HuH-7 (cell line): Measurements from ENCODE around the gene CACNG8.

Experiments
- DNase-seq: peaks from one replicate; pipeline ENCODE4 v3.0.0; 2011; ENCODE audit warnings: low spot score

Gene CACNG8

DNA sequence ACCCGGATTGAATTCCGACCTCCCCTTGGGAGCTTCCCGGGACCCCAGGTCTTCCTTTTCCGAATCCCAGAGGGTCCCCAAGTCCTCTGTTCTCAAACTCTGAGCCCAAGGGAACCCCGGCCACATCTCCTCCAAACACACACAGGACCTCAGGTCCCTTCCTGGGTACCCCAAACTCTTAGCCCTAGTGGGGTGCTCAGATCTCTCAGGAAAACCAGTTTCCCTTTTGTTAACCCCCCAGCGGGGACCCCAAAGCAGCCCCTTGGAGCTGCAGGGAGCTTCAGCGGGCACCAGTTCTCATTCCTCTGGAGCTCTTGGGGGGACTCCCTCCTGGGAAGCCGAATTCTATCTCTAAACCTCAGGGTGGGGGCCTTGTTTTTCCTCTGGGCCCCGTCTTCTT, 29.5 kb downstream of the CACNG8 start:
- no peak for DNase-seq

DNA sequence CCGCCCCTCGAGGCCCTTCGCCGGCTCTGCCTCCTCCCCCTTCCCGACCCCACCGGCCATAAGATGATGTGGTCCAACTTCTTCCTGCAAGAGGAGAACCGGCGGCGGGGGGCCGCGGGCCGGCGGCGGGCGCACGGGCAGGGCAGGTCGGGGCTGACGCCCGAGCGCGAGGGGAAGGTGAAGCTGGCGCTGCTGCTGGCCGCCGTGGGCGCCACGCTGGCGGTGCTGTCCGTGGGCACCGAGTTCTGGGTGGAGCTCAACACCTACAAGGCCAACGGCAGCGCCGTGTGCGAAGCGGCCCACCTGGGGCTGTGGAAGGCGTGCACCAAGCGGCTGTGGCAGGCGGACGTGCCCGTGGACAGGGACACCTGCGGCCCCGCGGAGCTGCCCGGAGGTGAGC, 30.1 kb downstream of the CACNG8 start:
- DNase-seq: no peak

DNA sequence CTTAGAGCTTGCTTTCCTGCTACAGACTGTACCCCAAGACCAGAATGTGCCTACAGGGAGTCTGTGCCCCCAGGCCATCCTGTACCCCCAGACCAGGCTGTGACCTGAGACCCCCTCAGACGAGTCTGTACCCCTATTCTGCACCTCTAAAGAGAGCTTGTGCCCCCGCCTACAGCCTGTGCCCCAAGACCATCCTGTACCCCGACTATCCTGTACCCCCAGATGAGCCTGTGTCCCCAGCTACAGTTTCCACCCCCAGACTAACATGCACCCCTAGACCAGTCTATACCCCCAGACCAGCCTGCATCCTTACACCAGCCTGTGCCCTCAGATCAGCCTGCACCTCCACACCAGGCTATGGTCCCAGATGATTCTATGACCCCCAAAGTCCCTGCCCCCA, 30.7 kb downstream of the CACNG8 start:
- no peak for DNase-seq

DNA sequence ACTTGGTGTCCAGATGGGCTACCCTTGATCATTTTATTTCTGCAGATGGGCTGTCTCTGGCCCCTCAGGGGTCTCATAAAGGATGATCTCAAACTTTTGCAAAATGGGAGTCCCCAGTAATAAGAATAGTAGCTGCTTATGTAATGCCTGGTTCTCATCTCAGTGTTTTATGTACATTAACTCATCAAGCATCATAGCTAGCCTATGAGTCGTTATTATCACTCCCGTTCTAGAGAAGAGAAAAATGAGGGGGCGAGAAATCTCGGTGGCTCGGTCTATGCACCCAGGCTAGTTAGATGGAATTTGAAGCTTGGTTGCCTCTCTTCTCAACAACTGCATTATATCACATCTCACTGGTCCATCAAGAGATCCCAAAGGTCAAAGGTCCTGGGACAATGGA, 32.1 kb downstream of the CACNG8 start:
- no peak for DNase-seq

DNA sequence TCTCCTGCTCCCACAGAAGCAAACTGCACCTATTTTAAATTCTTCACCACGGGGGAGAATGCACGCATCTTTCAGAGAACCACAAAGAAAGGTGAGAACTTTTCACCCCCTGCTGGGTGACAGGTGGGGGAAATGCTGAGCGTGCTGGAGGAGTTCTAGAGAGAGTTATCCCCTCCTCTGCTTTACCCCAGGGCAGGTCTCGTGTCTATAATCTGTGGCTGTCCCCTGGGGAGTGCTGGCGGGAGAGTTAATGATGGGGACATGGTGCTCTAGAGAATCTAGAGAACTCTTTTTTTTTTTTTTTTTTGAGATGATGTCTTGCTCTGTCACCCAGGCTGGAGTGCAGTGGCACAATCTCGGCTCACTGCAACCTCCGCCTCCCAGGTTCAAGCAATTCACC, 35.5 kb downstream of the CACNG8 start:
- no peak for DNase-seq

DNA sequence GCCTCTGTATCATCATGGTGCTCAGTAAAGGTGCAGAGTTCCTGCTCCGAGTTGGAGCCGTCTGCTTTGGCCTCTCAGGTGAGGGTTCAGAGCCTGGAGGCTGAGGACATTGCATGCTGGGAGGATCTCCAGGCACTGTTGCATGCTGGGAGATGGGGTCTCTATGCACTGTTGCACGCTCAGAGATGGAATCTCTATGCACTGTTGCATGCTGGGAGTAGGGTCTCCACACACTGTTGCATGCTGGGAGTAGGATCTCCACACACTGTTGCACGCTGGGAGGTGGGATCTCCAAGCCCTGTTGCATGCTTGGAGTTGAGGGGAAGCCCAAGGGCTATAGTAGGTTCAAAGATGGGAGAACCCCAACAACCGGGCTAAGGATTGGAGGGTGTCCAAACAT, 37.0 kb downstream of the CACNG8 start:
- no peak for DNase-seq

DNA sequence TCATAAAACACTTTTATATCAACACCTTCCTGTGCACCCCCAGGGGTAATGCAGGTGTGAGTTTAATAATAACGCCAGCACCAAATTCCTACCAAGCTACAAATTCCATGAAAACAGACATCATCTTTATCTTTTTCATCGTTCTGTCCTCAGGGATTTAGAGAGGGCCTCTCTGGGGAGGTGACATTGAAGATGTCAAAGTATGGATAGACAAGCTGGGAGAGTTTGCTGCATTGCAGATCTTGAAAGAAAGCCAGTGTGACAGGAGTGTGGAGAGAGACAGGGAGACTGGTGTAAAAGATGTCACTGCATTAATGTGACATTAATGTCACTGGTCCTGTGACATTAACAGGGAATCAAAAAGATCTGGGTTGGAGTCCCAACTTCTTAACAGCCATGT, 38.8 kb downstream of the CACNG8 start:
- no peak for DNase-seq

DNA sequence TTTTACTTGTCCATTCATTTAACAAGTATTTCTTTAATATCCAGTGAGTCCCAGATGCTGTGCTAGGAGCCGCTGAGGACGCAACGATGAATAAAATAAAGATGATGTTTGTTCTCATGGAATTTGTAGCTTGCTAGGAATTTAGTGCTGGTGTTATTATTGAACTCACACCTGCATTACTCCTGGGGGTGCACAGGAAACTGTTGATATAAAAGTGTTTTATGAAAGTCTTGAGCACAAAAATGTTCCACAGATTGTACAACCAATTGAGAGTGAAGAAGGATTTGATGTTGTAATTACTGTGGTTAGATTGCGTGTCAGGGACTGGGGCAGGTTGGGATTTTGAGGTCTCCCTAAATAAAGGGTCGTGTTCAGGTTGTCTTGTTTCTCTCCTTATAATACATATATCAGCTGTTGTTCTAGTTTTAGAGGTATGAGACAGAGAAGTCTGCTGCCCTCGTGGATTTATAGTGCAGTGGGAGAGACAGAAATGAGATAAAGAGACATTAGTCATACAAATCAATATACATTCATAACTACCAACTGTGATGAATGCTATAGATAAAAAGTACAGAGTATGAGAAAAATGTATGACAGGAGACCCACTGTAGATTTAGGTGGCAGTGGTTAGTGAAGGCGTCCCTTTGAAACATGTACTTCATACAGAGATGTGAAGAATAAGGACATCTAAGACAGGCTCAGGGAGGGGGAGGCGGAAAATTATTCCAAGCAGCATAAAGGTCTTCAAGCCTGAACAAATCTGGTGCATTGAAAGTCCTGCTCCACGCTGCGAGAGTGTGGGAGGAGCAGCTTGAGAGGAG, 40.0 kb downstream of the CACNG8 start:
- no peak for DNase-seq

DNA sequence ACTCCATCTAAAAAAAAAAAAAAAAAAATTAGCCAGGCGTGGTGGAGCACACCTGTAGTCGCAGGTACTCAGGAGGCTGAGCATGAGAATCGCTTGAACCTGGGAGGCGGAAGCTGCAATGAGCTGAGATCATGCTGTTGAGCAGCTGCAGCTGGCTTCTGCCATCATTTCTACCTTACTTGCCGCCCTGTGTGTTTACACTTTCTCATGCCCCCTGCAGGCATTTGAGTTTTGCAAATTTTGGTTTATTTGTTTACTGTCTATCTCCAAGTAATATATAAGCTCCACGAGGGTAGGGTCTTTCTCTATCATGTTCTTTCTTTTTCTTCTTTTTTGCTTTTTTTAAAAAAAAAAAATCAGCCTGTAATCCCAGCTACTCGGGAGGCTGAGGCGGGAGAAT, 46.7 kb downstream of the CACNG8 start:
- no peak for DNase-seq

DNA sequence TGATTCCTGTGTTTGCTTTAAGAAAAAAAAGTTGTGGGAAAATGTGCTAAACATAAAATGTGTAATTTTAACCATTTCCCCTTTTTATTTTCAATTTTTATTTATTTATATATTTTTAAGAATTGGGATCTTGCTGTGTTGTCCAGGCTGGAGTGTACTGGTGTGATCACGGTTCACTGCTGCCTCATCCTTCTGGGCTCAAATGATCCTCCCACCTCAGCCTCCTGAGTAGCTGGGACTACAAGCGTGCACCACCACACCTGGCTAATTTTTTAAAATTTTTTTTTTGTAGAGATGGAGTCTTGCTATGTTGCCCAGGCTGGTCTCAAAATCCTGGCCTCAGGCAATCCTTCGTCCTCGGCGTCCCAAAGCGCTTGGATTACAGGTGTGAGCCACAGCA, 47.7 kb downstream of the CACNG8 start:
- DNase-seq: no peak

DNA sequence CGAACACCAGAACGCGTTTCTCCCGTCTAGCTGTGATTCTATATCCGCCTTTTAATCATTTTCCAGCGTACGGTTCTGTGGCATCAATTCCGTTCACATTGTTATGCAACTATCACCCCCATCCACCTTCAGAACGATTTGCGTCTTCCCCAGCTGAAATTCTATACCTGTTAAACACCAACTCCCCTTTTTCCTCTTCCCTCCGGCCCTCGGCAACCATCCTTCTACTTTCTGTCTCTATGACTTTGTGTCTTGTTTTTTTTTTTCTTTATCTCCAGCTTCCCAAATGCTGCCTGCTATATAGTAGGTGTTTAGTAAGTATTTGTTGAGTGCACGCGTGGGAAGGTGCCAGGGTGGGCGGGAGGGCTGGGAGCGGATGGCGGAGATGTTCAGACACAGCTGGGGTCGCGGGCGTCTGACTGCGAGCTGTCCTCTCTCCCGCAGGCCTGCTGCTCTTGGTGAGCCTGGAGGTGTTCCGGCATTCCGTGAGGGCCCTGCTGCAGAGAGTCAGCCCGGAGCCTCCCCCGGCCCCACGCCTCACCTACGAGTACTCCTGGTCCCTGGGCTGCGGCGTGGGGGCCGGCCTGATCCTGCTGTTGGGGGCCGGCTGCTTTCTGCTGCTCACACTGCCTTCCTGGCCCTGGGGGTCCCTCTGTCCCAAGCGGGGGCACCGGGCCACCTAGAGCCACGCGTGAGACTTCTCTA, 48.9 kb downstream of the CACNG8 start:
- DNase-seq: no peak

DNA sequence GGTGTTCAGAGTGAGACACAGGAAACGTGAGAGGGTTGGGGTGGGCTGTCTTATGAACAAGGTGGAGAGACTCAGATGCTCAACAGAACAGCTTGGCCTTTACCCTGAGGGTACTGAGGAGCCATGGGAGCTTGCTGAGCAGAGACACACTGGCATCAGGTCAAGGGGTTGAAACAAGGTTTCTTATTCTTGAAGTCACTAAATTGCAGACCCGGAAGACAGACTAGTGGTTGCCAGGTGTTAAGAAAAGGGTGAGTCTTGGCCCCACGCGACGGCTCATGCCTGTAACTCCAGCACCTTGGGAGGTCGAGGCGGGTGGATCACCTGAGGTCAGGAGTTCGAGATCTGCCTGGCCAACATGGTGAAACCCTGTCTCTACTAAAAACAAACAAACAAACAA, 51.1 kb downstream of the CACNG8 start:
- no peak for DNase-seq

DNA sequence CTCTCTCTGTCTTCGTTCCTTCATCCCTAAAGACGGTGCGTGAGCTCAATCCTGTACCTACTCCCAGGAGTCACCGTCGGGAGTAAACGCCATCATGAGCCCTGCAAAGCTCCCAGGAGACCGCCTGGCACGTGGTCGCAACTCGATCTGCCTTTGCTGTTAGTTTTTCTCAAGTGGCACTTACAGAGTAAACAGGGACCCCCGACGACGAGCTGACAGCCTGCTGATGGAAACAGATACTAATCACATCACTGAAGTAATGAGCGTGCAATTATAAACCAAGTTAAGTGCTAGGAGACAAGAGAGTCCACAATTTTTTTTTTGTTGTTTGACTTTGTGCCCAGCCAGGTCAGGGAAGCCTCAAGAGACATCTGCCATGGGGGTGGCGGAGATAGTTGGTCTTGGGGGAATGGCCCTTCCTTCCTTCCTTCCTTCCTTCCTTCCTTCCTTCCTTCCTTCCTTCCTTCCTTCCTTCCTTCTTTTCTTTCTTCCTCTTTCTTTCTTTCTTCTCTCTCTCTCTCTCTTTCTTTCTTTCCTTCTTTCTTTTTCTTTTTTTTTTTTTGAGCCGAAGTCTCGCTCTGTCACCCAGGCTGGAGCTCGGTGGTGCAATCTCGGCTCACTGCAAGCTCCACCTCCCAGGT, 52.3 kb downstream of the CACNG8 start:
- DNase-seq: no peak

DNA sequence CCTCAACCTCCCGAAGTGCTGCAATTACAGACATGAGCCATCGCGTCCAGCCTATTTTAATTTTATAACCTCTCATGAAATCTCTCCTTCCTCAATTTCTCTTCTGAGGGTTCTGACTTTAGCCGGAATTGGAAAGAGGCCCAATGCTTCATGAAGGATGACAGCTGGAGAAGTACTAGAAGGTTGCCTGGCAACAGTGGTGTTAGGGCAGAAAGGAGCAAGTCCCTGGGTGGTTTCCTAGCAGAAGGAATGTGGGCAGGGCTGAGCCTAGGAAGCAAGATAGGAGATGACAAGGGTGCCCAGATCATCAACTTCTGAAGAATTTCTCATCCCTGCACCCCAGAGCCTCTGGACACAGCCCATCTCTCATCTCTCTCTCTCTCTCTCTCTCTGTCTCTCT, 54.5 kb downstream of the CACNG8 start:
- DNase-seq: no peak

DNA sequence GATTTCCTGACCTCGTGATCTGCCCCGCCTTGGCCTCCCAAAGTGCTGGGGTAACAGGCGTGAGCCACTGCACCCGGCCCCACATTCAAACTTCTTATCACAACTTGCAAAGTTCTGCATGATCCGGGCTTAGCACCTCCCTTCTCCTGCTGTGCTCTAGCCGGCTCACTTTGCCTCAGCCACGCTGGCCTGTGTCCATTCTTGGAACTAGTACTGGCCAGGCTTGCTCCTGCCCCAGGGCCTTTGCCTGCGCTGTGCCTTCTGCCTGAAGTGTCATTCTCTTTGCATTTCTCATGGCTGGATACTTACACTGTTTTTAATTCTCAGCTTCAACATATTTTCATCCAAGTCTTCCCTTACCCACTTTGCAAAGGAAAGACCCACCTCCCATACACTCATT, 58.6 kb downstream of the CACNG8 start:
- no peak for DNase-seq

DNA sequence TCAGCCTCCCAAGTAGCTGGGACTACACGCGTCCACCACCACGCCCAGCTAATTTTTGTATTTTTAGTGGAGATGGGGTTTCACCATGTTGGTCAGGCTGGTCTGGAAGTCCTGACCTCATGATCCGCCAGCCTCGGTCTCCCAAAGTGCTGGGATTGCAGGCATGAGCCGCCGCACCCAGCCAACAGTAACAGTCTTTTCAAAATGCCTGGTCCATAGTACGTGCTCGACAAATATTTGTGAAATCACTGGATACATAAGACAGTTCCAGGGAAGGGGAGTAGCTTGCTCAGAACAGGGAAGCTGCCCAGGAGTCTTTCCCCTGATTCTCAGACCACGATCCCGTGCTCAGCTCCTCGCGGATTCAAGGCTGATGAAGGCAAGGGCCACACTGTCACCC, 59.2 kb downstream of the CACNG8 start:
- no peak for DNase-seq

DNA sequence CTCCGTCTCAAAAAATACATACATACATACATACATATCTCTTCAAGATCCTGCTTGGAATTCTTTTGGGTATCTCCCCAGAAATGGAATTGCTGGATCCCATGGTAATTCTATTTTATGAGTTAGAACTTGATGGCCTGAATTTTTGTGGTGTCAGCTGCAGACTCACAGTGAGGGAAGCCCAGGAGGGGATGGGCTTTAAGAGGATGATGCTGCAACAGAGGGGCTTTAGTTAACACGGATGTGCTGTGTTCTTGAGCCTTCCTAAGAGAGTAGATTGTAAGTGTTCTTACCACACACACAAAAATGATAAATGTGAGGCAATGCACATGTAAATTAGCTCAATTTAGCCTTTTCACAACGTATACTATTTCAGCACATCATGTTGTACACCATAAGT, 60.5 kb downstream of the CACNG8 start:
- DNase-seq: no peak

DNA sequence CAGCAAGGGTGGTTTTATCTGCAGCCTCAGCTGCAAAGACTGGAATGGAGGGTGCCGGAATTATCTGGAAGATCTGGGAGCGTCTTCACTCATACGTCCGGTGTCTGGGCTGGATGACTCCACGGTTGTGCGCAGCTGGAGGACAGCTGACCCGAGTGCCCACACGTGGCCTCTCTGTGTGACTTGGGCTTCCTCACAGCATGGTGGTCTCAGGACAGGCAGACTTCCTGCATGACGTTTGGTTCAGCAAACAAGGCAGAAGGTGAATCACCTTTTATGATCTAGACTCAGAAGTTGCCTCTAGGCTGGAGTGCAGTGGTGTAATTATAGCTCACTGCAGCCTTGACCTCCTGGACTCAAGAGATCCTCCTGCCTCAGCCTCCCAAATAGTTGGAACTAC, 61.9 kb downstream of the CACNG8 start:
- DNase-seq: no peak

DNA sequence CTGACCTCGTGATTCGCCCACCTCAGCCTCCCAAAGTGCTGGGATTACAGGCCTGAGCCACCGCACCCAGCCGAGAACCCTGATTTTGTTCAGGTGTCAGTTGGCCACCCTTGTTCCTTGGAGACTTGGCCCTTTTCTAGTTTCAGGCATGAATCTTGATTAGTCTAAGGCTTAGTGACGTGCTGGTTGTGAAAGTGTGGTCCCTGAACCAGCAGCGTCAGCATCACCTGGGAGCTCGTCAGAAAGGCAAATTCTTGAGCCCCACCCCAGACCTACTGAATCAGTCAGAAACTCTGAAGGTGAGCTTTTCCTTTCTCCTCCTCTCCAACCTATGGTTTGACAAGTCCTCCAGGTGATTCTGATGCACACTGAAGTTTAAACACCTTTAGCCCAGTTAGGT, 63.9 kb downstream of the CACNG8 start:
- DNase-seq: no peak

DNA sequence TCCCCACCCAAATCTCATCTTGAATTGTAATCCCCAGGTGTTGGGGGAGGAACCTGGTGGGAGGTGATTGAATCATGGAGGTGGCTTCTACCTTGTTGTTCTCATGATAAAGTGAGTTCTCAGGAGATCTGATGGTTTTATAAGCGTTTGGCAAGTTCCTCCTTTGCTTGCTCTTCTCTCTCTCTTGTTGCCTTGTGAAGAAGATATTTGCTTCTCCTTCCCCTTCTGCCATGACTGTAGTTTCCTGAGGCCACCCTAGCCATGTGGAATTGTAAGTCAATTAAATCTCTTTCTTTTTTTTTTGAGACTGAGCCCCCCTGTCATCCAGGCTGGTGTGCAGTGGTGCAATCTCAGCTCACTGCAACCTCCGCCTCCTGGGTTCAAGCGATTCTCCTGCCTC, 66.6 kb downstream of the CACNG8 start:
- DNase-seq: no peak

DNA sequence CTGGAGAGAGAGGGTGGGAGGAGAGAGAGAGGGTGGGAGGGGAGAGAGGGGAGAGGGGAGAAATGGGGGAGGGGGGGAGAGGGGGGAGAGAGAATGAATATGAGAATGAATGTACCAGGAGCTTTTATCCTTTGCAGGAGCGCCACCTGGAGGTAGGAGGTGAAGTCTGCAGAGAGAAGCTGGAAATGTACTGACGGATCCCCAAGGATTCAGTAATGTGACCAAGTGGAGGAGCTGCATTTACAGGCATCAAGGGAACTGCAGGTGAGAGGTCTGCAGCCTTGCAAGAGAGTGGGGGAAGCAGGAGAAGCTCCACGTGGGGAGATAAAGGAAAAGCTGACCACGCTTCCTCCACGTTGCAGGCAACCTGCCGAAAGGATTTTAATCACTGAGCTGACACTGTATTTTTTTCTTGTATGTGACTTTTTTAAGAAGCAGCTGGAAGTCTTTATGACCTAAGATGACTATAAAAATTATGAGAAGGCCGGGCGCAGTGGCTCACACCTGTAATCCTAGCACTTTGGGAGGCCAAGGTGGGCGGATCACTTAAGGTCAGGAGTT, 67.3 kb downstream of the CACNG8 start:
- DNase-seq: peak; percentile 54

DNA sequence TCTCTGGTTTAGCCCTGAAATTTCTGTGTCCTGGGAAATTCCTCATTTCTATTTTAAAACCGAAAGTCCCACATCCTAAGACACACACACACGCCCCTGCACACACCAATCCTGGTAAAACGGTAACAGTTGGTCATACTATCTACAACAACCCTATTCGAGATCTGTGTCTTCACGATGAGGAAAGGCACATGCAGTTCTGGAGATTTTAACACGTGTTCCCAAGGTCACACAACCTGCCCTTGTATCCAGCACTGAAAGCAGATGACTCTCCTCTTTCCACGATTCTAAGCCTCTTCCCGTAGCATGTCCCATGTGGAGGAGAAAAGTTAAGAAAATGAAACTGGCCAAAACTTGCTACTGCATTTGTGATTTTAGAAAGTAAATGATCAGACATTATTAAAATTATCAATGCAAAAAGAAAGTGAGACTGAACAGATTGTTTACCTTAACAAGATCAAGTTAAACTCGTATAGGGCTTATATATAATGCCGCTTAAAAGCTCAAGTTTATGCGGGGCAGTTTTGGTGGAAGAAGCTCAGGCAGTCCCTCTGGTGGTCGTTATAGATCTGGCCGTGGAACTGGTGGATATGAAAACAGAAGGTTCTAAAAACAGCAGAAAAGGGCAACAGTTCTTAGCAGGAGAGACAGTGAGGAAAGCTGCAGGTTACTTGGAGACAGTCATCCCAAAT, 68.3 kb downstream of the CACNG8 start:
- DNase-seq: no peak
